DLD1 (cell line): ENCODE data around the gene ME3.

ENCODE experiments used
- in situ Hi-C: cut with HindIII; loops from 2 replicates; pipeline ENCODE4 v1.10.0; 2017; ENCODE audit warnings: low sequenced_read_pairs

Gene ME3

GRCh38 chr11:86666193-86666592 is 6.2 kb downstream of the ME3 start:
- in situ Hi-C loops: no loop called here

DNA sequence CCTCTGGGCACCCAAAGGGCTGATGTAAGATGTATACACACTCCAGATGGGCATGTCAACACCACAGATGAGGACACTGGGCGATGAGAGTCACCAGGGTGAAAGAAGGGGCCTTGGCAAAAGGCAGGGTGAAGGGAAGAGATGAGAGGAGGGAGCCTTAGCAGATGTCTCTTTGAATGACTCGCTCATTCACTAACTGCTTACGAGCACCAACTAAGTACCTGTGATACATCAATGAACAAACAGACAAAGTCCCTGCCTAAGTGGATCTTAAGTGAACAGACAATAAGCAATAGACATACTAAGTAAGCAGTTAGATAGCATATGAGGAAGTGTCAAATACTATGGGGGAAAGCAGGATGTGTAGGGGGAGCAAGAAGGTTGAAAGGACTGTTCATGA is 7.5 kb downstream of the ME3 start:
- in situ Hi-C loops: no loop called here

DNA sequence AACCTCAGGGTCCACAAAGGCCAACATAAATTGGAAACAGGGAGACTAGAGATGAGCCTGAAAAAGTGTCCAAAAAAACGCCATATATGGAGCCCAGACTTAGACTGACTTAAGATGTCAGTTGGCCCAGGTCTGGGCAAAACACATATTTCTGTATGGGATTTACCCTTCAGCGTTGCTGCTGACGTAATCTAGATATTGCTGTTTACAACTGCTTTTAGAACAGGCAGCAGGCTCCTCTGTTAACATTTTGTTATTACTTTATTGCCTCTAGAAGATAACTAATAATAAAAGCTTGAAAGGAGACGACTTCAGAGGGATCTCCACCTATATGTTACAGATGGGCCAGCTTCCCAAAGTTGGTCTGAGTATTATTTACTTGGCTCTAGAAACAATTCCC is 8.7 kb downstream of the ME3 start:
- in situ Hi-C loops: no loop called here

- in situ Hi-C loops: no loop called here
Measured at GRCh38 chr11:86663291-86663690, 9.1 kb downstream of the ME3 start.

GRCh38 chr11:86660736-86661135 is 11.7 kb downstream of the ME3 start:
- in situ Hi-C loops: no loop called here

GRCh38 chr11:86660088-86660487 is 12.3 kb downstream of the ME3 start:
- in situ Hi-C loops: no loop called here

GRCh38 chr11:86658534-86658933 is 13.9 kb downstream of the ME3 start:
- in situ Hi-C loops: no loop called here

DNA sequence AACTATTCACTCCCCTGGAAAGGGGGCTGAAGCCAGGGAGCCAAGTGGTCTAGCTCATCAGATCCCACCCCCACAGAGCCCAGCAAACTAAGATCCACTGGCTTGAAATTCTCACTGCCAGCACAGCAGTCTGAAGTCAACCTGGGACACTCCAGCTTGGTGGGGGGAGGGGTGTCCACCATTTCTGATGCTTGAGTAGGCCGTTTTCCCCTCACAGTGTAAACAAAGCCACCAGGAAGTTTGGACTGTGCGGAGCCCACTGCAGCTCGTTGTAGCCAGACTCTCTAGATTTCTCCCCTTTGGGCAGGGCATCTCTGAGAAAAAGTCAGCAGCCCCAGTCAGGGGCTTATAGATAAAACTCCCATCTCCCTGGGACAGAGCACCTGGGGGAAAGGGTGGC is 27.2 kb downstream of the ME3 start:
- in situ Hi-C loops: loop anchor here (25.0 kb wide), 1 partner anchor 208 kb away; no protein-coding TSS in a partner anchor

GRCh38 chr11:86644291-86644690 is 28.1 kb downstream of the ME3 start:
- in situ Hi-C loops: loop anchor here (25.0 kb wide), 1 partner anchor 207 kb away; no protein-coding TSS in a partner anchor

GRCh38 chr11:86641537-86642261 is 30.7 kb downstream of the ME3 start:
- in situ Hi-C loops: loop anchor here (25.0 kb wide), 1 partner anchor 204 kb away; no protein-coding TSS in a partner anchor

GRCh38 chr11:86639137-86639536 is 33.3 kb downstream of the ME3 start:
- in situ Hi-C loops: loop anchor here (25.0 kb wide), 1 partner anchor 202 kb away; no protein-coding TSS in a partner anchor

DNA sequence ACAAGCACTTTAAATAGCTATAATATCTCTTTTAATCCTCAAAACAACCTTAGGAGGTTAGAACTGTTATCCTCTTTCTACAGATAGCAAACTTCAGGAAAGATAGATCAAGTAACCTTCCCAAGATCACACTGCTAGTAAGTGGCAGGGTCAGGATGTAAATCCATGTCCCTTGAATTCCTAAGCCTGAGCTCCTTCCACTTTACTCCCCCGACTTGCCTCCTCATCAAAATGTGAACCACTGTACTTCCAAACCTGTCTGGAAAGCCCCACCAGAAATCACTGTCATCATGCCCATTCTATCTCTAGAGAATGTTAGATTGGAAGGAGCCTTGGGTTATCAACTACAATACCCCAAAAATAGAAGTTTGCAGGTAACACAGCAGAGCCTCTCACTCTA is 33.7 kb downstream of the ME3 start:
- in situ Hi-C loops: loop anchor here (25.0 kb wide), 1 partner anchor 201 kb away; no protein-coding TSS in a partner anchor

DNA sequence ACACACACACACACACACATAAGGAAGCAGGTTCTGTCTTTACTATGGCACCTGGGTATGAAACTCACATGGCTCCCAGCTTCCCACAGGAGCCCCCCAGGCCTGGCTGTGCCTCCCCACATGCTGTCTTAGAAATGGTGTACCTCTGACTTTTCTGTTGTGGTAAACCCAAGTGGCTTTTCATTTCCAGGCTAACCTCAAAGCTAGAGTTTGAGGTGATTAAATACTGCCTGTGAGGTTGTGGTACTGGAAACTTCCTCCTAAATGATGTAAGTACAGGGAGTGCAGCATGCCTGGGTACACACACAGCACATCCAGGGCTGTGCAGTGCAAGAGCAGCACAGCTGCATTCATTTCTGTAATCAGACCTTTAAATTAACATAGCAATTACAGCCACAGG is 34.4 kb downstream of the ME3 start:
- in situ Hi-C loops: loop anchor here (25.0 kb wide), 1 partner anchor 201 kb away; no protein-coding TSS in a partner anchor

DNA sequence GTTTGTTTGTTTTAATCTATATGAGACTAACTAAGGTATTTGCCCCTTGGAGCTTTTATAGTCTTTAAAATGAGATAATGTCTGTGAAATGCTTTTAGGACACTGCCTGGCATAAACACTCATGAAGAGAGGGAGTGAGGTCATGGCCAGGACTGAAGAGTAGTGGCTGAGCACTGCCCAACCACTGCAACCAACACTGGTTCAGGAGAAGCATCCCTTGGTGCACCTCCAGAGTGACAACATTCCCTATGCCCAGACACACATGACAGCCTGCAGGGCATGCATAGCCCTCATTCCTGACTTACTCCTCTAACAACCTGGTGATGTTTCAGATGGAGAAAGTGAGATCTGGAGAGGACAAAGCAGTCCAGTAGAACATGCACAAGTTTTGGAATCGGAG is 36.1 kb downstream of the ME3 start:
- in situ Hi-C loops: loop anchor here (25.0 kb wide), 1 partner anchor 199 kb away; no protein-coding TSS in a partner anchor

DNA sequence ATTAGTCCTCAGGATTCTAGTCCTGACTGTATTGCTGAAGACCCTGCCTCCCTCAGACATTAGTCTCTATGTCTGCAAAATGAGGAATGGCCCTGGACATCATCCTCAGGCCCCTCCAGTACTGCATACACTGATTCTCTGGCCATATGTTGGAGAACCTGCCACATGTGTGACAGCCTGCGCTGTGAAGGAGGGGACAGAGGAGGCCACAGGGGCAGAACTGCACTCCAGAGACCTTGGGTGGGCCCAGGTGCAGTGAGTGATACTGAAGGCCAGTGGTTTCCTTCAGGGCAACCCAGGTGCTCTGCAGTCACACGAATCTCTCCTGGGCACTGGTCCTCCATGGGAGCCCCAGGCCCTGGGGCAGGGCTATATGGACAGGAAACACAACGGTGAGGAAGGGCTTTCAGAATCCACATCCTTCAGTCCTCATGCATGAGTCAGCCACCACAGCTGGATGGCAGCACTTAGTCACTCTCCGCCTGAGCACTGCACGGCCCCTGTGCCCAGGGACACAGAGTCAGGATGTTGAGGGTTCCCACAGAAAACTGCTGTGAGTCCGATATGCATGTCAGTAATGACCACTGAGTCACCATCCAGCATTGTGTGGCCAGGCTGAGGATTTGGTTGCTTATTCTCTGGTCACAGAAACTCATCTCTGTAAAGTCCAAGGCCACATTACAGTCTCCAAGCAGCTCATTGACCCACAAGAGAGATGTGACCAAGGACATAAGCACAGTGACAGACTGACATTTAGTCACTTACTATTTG is 39.7 kb downstream of the ME3 start:
- in situ Hi-C loops: loop anchor here (25.0 kb wide), 1 partner anchor 195 kb away; no protein-coding TSS in a partner anchor

DNA sequence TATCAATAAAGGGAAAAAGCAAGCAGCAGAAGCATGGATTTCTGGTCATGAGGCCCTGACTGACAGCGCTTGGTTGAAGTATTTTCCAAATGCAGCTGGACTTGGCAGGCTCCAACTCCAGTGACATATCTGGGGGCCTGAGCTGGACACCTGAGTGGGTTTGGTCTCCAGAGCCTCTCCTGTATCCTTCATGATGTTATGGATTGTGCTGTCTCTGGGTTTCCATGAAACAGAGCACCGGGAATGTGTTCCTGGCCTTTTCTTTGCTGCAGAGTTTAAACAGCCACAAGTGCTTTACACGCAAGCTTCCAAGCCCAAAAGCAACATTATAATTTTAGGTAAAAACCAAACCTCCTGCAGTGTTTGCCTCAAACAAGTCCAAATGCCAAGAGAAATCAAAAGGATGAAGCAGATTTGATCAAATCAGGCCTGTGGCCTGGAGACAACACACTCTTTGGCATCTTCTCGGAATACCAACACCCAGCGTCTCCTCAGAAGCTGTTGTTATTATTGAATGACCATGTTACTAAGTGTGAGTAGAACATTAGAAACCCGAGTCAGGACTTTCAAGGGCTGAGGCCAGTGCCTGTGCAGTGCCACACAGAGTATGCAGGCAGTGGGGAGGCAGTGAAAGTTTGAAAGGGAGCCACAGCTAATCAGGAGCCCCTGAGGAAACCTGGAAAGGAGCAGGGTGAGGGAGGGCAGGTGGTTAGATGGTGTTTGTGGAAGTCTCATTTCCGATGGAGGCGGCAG is 42.0 kb downstream of the ME3 start:
- in situ Hi-C loops: loop anchor here (25.0 kb wide), 1 partner anchor 193 kb away; no protein-coding TSS in a partner anchor

- in situ Hi-C loops: loop anchor here (25.0 kb wide), 1 partner anchor 192 kb away; no protein-coding TSS in a partner anchor
Measured at GRCh38 chr11:86629045-86629706, 43.2 kb downstream of the ME3 start.

- in situ Hi-C loops: loop anchor here (25.0 kb wide), 1 partner anchor 191 kb away; no protein-coding TSS in a partner anchor
Measured at GRCh38 chr11:86627776-86628455, 44.5 kb downstream of the ME3 start.

GRCh38 chr11:86625981-86626380 is 46.4 kb downstream of the ME3 start:
- in situ Hi-C loops: loop anchor here (25.0 kb wide), 1 partner anchor 189 kb away; no protein-coding TSS in a partner anchor

- in situ Hi-C loops: loop anchor here (25.0 kb wide), 1 partner anchor 188 kb away; no protein-coding TSS in a partner anchor
Measured at GRCh38 chr11:86625544-86625943, 46.9 kb downstream of the ME3 start.
